HFF-Myc (cell line): Measurements from ENCODE around the gene ZBTB12.

ENCODE experiments used
- DNase-seq: peaks from one replicate; pipeline ENCODE4 v3.0.0-alpha.2; 2011; ENCODE audit warnings: low read depth; ENCODE audit errors: extremely low read depth
- H3K4me3 ChIP-seq: replicated peaks from 2 replicates; pipeline ENCODE4 v1.5.1; 2011; ENCODE audit warnings: low read depth, mild to moderate bottlenecking, control low read depth, low read length
- TF ChIP-seq, protein P1 (sequence below): IDR thresholded peaks from 2 replicates; pipeline ENCODE4 v1.5.1; 2012; ENCODE audit warnings: mild to moderate bottlenecking, low read depth, low read length, control low read depth; ENCODE audit errors: missing control alignments

Gene ZBTB12, protein sequence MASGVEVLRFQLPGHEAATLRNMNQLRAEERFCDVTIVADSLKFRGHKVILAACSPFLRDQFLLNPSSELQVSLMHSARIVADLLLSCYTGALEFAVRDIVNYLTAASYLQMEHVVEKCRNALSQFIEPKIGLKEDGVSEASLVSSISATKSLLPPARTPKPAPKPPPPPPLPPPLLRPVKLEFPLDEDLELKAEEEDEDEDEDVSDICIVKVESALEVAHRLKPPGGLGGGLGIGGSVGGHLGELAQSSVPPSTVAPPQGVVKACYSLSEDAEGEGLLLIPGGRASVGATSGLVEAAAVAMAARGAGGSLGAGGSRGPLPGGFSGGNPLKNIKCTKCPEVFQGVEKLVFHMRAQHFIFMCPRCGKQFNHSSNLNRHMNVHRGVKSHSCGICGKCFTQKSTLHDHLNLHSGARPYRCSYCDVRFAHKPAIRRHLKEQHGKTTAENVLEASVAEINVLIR

DNA sequence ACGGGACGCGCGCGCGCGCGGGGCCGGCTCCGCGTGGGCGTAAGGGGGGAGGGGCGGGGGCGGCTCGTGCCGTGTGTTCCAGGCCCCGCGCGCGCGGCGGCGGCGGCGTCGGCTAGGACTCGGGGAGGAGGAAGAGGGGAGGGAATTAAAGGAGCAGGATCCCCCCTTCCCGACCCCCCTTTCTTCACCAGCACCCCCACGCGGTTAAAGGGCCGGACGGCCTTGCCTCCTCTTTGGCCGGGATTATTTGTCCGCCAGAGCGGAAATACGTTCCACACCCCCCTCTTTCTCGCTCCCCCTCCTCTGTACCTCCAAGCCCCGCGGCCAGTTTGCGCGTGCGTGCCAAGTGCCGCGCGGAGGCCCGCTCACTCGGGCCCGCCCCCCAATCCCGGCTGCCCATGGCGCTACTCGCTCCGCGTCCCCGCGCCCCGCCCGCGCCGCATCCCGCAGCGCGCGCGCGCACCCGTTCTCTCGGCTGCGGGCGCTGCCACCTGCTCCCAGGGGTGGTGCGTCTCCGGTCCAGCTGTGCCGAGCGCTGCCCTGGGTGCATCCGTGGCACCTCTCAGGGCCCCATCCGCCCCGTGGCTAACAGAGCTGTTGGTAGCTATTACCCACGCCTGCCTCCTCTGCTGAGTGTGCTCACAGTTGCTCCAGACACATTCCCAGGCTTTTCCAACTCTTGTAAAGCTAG lies at the start of gene ZBTB12:
Gene ZBTB12, minus strand, starts transcription at position 134 of the 691 bp plus-strand sequence. CDS start 781 bp downstream, outside the sequence.
- DNase-seq = peak; percentile 86
- TF ChIP-seq, protein P1, sequence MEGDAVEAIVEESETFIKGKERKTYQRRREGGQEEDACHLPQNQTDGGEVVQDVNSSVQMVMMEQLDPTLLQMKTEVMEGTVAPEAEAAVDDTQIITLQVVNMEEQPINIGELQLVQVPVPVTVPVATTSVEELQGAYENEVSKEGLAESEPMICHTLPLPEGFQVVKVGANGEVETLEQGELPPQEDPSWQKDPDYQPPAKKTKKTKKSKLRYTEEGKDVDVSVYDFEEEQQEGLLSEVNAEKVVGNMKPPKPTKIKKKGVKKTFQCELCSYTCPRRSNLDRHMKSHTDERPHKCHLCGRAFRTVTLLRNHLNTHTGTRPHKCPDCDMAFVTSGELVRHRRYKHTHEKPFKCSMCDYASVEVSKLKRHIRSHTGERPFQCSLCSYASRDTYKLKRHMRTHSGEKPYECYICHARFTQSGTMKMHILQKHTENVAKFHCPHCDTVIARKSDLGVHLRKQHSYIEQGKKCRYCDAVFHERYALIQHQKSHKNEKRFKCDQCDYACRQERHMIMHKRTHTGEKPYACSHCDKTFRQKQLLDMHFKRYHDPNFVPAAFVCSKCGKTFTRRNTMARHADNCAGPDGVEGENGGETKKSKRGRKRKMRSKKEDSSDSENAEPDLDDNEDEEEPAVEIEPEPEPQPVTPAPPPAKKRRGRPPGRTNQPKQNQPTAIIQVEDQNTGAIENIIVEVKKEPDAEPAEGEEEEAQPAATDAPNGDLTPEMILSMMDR = no peak
- H3K4me3 ChIP-seq = peak within 1 kb of the TSS; percentile 50

DNA sequence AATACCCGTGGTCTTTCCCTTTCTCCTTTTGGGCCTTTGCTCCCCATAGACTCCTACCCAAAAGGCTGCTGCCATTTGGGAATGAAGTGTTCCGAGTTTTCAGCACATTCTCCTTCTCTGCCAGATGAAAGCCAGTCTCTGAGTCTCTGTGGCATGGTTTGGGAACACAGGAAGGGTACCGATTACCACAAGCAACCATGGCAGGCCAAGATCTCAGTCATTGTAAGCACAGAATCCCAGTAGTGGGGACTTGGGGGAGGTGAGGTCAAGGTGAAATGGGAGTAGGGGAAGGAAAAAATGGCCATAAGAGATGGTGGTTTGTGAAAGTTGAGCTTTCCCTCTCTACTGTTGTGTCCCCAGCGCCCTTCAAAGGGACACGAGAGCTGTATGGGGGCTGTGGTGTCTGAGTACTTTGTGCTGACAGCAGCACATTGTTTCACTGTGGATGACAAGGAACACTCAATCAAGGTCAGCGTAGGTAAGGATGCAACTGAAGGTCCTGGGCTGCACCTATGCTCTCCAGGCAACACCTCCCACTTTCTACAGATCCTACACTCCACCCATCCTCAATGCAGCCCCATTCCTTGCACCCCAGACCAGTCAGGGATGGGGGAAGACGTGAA lies 48.2 kb upstream of the ZBTB12 start:
- H3K4me3 ChIP-seq = no peak overlapping the region
- no peak for DNase-seq
- TF ChIP-seq, protein P1 = no peak

DNA sequence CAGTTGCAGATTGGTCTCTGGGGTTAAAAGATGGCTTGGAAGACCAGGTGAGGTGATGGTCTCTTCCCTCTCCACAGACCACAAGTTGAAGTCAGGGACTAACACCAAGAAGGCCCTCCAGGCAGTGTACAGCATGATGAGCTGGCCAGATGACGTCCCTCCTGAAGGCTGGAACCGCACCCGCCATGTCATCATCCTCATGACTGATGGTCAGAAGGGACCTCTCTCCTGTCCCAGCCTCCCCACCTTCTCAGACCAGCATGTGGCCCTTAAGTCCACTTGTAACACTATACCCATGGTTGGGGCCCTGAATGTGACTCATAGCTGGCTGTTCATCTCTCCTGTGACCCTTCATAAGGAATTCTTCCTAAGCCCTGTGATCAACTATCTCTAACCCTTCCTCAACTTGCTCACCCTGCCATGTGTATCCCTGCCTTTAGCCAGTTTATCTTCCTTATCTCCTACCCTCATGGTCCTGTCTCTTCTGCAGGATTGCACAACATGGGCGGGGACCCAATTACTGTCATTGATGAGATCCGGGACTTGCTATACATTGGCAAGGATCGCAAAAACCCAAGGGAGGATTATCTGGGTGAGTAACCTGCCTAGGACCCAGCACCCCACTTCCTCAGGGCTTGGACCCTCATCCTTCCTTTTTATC lies 47.0 kb upstream of the ZBTB12 start:
- no peak overlapping the region for H3K4me3 ChIP-seq
- DNase-seq = no peak
- TF ChIP-seq, protein P1 = no peak

DNA sequence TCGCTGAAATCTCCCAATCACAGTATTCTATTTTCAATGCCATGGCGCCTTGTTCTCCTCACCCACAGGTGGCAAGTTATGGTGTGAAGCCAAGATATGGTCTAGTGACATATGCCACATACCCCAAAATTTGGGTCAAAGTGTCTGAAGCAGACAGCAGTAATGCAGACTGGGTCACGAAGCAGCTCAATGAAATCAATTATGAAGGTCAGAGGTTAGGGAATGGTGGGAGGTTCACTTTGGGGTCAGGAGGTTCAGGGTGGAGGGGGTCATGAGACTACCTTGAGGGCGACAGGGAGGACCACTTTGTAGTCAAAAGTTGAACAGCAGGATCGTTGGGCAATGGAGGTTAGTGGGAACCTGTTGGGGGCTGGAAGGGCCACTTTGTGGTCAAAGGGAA lies 46.4 kb upstream of the ZBTB12 start:
- no peak for DNase-seq
- H3K4me3 ChIP-seq = no peak overlapping the region
- TF ChIP-seq, protein P1 = no peak

DNA sequence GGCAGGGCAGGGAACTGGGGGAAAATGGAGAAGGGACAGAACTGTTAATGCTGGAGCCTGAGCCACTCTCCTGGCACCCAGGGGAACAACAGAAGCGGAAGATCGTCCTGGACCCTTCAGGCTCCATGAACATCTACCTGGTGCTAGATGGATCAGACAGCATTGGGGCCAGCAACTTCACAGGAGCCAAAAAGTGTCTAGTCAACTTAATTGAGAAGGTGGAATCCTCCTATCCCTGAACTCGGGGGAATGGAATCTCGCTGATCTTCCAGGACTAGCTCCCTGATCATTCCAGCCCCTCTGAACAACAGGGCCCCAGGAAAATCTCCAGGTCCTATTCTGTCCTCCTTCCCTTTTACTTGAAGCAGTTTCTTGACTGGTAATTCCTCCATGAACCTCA lies 46.0 kb upstream of the ZBTB12 start:
- DNase-seq = no peak
- H3K4me3 ChIP-seq = no peak overlapping the region
- TF ChIP-seq, protein P1 = no peak

DNA sequence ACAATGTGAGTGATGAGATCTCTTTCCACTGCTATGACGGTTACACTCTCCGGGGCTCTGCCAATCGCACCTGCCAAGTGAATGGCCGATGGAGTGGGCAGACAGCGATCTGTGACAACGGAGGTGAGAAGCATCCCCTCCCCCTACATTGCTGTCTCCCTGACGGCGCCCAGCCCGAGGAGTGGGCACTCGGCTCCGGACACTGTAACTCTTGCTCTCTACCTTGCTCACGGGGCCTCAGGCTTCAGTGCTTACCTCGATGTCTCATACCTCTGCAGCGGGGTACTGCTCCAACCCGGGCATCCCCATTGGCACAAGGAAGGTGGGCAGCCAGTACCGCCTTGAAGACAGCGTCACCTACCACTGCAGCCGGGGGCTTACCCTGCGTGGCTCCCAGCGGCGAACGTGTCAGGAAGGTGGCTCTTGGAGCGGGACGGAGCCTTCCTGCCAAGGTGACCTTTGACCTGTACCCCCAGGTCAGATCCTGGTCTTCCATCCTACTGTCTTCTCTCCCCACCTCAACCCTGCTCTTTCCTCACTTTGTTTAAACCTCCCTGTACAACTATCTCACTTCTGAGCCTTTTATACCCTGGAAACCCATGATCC lies 45.3 kb upstream of the ZBTB12 start:
- TF ChIP-seq, protein P1 = no peak
- no peak overlapping the region for H3K4me3 ChIP-seq
- no peak for DNase-seq
